Kidney (tissue), 14 donors: ENCODE measurements around the gene C22orf39. TPM values are rescaled to one million over a fixed set of nuclear protein-coding genes. Genes with fewer than 3 reads are reported as not detected.

Source experiments
- DNase-seq, 5 donors: peaks; one replicate each; pipeline ENCODE4 v3.0.0-alpha.2; 2013 to 2020
- FAIRE-seq: peaks from 2 replicates; lab custom pipeline; 2012; peaks lifted over from hg19 to GRCh38; lab: Jason Lieb, UNC
- H3K27ac ChIP-seq, 2 donors: one replicate each; pipeline ENCODE4 v1.7.0; 2013; ENCODE audit warnings: low read depth in 2 of 2, low read length in 2 of 2, inconsistent platforms in 1 of 2
- H3K27me3 ChIP-seq: one replicate; pipeline ENCODE4 v1.7.1; 2013; ENCODE audit warnings: low read length, inconsistent platforms; ENCODE audit not compliant: control insufficient read depth, insufficient read depth
- H3K36me3 ChIP-seq, 3 donors: one replicate each; pipeline versions ENCODE4 v1.7.0 to v1.7.1; 2013; ENCODE audit warnings: low read length in 3 of 3, control low read depth in 1 of 3, inconsistent platforms in 1 of 3; ENCODE audit not compliant: insufficient read depth in 3 of 3, control insufficient read depth in 2 of 3
- H3K4me1 ChIP-seq, 3 donors: one replicate each; pipeline versions ENCODE4 v1.7.0 to v1.7.1; 2013; ENCODE audit warnings: low read length in 3 of 3, inconsistent platforms in 1 of 3, low read depth in 1 of 3; ENCODE audit not compliant: control insufficient read depth in 2 of 3, insufficient read depth in 2 of 3
- H3K4me3 ChIP-seq, 3 donors: one replicate each; pipeline versions ENCODE4 v1.7.0 to v1.8.1; 2013; ENCODE audit warnings: low read length in 3 of 3, control low read depth in 1 of 3, inconsistent platforms in 1 of 3
- H3K9ac ChIP-seq, 3 donors: one replicate each; pipeline versions ENCODE4 v1.7.0 to v1.7.1; 2013; ENCODE audit warnings: low read length in 3 of 3, control low read depth in 1 of 3, inconsistent platforms in 1 of 3
- H3K9me3 ChIP-seq, 3 donors: one replicate each; pipeline versions ENCODE4 v1.7.0 to v1.7.1; 2013; ENCODE audit warnings: low read length in 3 of 3, control low read depth in 1 of 3, inconsistent platforms in 1 of 3; ENCODE audit not compliant: control insufficient read depth in 2 of 3, insufficient read depth in 1 of 3
- CTCF ChIP-seq: IDR thresholded peaks from 3 replicates; pipeline ENCODE4 v1.5.1; 2012; ENCODE audit warnings: mild to moderate bottlenecking, moderate library complexity, borderline replicate concordance; ENCODE audit not compliant: insufficient read depth; ENCODE audit errors: extremely low read depth
- intact Hi-C: fragments of 100-400 bp; cut with DNase I; formaldehyde crosslinking; loops from one replicate; pipeline ENCODE4 v1.11.1; 2022
- polyA plus RNA-seq: library from polyadenylated mRNA; stranded (reverse); fragments of 350-450 nt; fragmentation: Illumina TruSeq; extraction: RNeasy Lipid Tissue Mini Kit (QIAGEN cat#74804); gene quantifications from one replicate; pipeline ENCODE4 v1.2.3, GENCODE V29; 2014; ENCODE audit warnings: low read depth, low replicate concordance; ENCODE audit not compliant: insufficient read depth
- total RNA-seq: library from RNA; stranded (reverse); fragmentation: NEBNext Ultra II Directional; extraction: Animal tissue kit (Norgen Biotek cat#: 25700); gene quantifications from one replicate; pipeline ENCODE4 v1.2.1, GENCODE V29; 2021
- donor health status: control.
- donor health status: control.
- donor health status: control.
- donor health status: control.
- donor health status: control.
- donor health status: DM: yes; HTN: yes; CAD: no.
- donor health status: Normal renal cell carcinoma (clear cell type).

The C22orf39 gene
- total and polyA plus RNA-seq, 2 donors from 2014 or later, result 27.1 to 54.4 TPM

- intact Hi-C loops, result no loop called here
- H3K9ac ChIP-seq, result no peak overlapping the region
- no peaks in the 10 kb centered on the region for H3K9me3 ChIP-seq
- DNase-seq, result no peak
- no peak for FAIRE-seq
- H3K27ac ChIP-seq, result no peak overlapping the region
- no peak for TF ChIP-seq CTCF
- H3K27me3 ChIP-seq, result no peaks in the 10 kb centered on the region
- H3K4me3 ChIP-seq, result no peak overlapping the region
- no peaks in the 10 kb centered on the region for H3K4me1 ChIP-seq
- peaks cover 0 to 60% (median 46%) of the 10 kb centered on the region in 3 donors for H3K36me3 ChIP-seq
These were observed 52.2 kb downstream of the C22orf39 start for GRCh38 chr22:19395276-19395675.

GRCh38 chr22:19394274-19395050 lies 53.0 kb downstream of the C22orf39 start:
- no peak overlapping the region for H3K27ac ChIP-seq
- H3K9me3 ChIP-seq, result no peaks in the 10 kb centered on the region
- DNase-seq (no peak), FAIRE-seq (no peak)
- H3K36me3 ChIP-seq, result peaks cover 0 to 63% (median 48%) of the 10 kb centered on the region in 3 donors
- no peak overlapping the region for H3K4me3 ChIP-seq
- H3K4me1 ChIP-seq, result no peaks in the 10 kb centered on the region
- intact Hi-C loops, result no loop called here
- no peaks in the 10 kb centered on the region for H3K27me3 ChIP-seq
- TF ChIP-seq CTCF, result no peak
- no peak overlapping the region for H3K9ac ChIP-seq

GRCh38 chr22:19393704-19394103 lies 53.8 kb downstream of the C22orf39 start:
- Histone ChIP-seq H3K4me3 (no peak overlapping the region), H3K36me3 (peaks cover 0 to 67% (median 51%) of the 10 kb centered on the region in 3 donors), H3K27ac (no peak overlapping the region), H3K9ac (no peak overlapping the region), H3K9me3 (no peaks in the 10 kb centered on the region), H3K4me1 (no peaks in the 10 kb centered on the region), H3K27me3 (no peaks in the 10 kb centered on the region)
- DNase-seq (no peak), FAIRE-seq (no peak)
- no peak for TF ChIP-seq CTCF
- intact Hi-C loops, result no loop called here

Other genes starting within 250 kb of the C22orf39 start
- gene CLTCL1, start 156.0 kb downstream of the C22orf39 start, total RNA-seq, result 6.3 TPM
- gene CLTCL1, start 156.0 kb downstream of the C22orf39 start, polyA plus RNA-seq, result 4.0 TPM
- gene HIRA, start 16.0 kb downstream of the C22orf39 start, total RNA-seq, result 26.8 TPM
- 18.5 TPM for gene HIRA, start 16.0 kb downstream of the C22orf39 start, polyA plus RNA-seq
- gene MRPL40, start 15.2 kb downstream of the C22orf39 start, total RNA-seq, result 30.0 TPM
- gene MRPL40, start 15.2 kb downstream of the C22orf39 start, polyA plus RNA-seq, result 89.2 TPM
- 56.2 TPM for gene UFD1, start 31.5 kb upstream of the C22orf39 start, total RNA-seq
- gene UFD1, start 31.5 kb upstream of the C22orf39 start, polyA plus RNA-seq, result 67.8 TPM
- 1.1 TPM for gene CDC45, start 32.2 kb upstream of the C22orf39 start, total RNA-seq
- 0.32 TPM for gene CDC45, start 32.2 kb upstream of the C22orf39 start, polyA plus RNA-seq
- gene CLDN5, start 76.7 kb upstream of the C22orf39 start, total RNA-seq, result 48.4 TPM
- 47.8 TPM for gene CLDN5, start 76.7 kb upstream of the C22orf39 start, polyA plus RNA-seq